Suppressor macrophage treated with lipopolysaccharide for 1 hour (primary cell): ENCODE results near the gene SCARF2.
"Not testable (repeated sequence)": the region's sequence is repeated elsewhere in the genome, so short reads cannot be mapped to it uniquely, and the experiment has no call there.

Experiments used
- DNase-seq, 3 donors: peaks; one replicate each; pipeline ENCODE4 v3.0.0-alpha.2; 2020 to 2022

Gene SCARF2

GRCh38 chr22:20391222-20391621 lies 46.4 kb downstream of the SCARF2 start:
- no peak for DNase-seq

DNA sequence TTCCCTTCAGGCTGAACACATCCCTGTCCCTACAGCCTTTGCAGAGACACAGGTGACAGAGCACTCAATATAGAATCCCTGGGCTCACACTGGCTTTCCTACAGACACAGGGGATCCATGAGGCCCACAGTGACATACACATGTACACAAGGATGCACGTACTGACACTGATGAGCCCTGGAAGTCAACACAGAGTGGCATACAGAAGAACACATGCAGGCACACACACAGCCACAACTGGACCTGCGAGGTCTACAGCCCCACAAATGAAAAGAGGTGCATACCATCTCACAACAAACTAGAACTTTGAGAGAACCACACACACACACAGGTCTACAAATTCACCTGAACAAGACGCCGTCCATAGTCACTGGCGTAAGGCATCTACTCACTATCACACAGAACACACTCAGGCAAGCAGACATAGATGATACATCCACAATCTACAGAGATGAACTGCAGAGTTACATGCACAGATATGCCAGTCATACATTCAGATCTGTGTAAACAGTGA lies 47.2 kb downstream of the SCARF2 start:
- DNase-seq: no peak

DNA sequence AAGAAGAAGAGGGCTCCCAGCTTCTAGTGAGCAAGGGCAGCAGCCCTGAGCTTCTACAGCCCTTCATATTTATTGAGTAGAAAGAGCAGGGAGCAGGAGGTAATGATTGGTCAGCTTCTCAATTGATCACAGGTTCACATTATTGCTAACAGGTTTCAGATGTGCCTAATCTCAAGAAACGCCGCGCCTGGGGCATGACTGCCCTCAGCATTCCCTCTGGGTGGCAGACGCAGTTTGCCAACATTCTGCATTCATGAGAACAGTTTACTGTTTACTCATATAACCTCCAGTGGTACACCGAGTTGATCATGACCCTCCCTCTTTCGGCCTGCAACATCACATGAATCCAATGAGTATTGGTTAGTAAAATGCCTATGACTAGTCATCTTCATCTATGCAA lies 48.3 kb downstream of the SCARF2 start:
- no peak for DNase-seq

DNA sequence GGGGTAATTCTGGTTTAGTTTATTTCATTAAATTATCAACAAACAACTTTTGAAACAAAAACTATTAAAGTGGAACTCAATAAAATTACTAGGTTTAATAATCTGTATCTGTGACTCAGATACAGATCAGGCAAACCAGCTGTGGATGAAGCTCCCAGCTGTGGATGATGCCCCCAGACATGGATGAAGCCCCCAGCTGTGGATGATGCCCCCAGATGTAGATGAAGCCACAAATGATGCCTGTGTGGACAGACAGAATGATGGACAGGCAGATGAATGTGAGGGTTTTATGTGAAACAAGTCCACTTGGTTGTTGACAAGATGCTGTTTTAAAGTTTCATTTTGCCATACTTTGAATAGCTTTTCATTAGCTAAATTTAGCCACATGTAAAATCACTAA lies 49.4 kb downstream of the SCARF2 start:
- DNase-seq: no peak

DNA sequence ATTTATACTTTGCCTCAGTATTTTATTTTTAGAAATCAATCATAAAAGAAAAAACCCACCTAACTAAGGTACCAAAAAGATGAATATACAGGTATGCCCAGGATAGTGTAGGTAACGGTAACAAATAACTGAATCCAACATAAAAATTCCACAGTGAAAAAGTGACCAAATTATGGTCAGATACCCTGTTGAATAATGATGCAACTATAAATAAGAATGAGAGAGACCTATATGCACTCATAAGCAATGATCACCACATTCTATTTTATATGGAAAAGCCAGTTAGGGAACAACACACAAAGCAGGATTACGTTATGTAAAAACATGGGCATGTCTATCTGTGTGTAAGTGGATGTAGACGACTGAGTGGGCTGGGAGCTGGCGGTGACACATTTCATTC lies 50.7 kb downstream of the SCARF2 start:
- no peak for DNase-seq

DNA sequence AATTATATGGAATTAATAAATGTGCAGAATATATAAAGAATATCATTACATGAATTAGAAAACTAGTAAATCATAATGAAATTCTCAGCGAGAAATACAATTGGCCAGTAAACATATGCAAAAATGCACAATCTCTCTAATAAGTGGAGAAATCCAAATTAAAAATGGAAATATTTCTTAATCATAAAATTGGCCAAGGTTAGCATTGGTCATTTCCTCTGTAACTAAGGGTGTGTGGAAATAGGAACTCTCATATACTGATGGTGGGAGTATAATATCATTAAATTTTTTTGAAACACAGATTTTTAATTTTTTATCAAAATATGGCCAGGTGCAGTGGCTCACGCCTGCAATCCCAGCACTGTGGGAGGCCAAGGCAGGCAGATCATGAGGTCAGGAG lies 51.3 kb downstream of the SCARF2 start:
- DNase-seq: peak in 2 of 3 donors; percentile 43 to 52

DNA sequence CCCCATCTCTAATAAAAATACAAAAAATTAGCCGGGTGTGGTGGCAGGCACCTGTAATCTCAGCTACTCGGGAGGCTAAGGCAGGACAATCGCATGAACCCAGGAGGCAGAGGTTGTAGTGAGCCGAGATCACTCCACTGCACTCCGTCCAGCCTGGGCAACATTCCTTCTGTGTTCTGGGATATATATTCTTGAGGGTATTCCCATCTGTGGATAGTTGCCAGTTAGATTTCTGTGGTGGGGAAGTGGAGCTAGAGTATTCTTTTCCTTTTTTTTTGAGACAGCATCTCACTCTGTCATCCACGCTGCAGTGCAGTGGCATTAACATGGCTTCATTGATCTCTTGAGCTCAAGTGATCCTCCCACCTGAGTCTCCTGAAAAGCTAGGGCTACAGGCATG lies 52.8 kb downstream of the SCARF2 start:
- no peak for DNase-seq

- DNase-seq: no peak
These were observed 53.5 kb downstream of the SCARF2 start for GRCh38 chr22:20384171-20384570.

DNA sequence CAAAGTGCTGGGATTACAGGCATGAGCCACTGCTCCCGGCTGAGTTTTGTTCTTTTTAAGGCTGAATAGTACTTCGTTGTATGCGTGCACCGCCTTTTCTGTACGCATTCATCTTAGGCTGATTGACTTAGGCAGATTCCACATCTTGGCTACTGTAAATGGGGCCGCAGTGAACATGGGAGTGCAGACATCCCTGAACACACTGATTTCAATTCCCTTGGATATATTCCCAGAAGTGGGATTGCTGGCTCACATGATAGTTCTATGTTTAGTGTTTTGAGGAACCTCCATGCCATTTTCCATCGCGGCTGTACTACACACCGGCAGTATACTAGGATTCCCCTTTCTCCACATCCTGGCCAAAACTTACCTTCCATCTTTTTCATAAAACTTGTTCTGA lies 54.1 kb downstream of the SCARF2 start:
- DNase-seq: no peak

- peak in 1 of 3 donors; percentile 13 for DNase-seq
These were observed 57.1 kb downstream of the SCARF2 start for GRCh38 chr22:20380486-20380885.

DNA sequence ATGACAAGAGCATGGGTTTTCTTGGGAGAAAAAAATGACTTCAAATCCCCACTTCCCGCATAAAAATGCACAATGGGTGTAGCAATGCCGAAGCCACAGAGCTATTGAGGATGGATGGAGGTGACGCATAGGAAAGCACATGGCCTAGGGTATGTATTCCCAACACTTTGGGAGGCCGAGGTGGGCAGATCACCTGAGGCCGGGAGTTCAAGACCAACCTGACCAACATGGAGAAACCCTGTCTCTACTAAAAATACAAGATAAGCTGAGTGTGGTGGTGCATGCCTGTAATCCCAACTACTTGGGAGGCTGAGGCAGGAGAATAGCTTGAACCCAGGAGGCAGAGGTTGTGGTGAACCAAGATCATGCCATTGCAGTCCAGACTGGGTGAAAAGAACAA lies 58.9 kb downstream of the SCARF2 start:
- DNase-seq: not testable (repeated sequence)

DNA sequence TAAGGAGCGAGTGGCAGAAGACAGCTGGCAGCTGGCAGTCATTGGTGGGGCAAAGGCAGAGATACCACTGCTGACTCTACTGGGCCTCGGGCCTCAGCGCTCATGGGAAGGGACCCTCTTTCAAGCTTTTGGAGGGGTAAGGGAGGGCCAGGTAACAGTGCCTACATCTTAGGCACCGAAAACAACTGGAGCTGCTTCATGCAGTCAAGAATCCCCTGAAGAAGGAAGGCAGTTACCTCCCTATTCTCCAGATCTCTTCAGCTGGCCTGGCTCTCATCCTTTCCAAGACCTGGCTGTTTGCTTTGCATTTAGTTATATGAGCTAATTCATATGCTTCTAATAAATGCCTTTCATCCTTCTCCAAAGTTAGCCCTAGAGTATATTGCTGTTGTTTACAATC lies 59.5 kb downstream of the SCARF2 start:
- DNase-seq: no peak

GRCh38 chr22:20376983-20377382 lies 60.6 kb downstream of the SCARF2 start:
- not testable (repeated sequence) for DNase-seq

DNA sequence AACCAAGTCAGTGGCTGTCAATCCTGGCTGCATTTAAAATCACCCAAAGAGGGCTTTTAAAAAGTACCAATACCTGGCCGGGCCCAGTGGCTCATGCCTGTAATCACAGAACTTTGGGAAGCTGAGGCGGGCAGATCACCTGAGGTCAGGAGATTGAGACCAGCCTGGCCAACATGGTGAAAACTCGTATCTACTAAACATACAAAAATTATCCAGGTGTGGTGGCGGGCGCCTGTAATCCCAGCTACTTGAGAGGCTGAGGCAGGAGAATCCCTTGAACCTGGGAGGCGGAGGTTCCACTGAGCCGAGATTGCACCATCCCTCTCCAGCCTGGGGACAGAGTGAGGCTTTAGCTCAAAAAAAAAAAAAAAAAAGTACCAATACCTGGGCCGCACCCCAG lies 61.3 kb downstream of the SCARF2 start:
- not testable (repeated sequence) for DNase-seq
